MCF 10A (cell line): ENCODE data around the gene ACSL3. TPM values are rescaled to one million over a fixed set of nuclear protein-coding genes. Genes with fewer than 3 reads are reported as not detected.

Experiments
- BruUV-seq: library from RNA; stranded (reverse); fragments of 400-500 nt; replicated peaks from 2 replicates; lab custom pipeline; 2021; lab: Mats Ljungman, UMichigan
- CTCF ChIA-PET: fragments of 300-600 bp; sonication (Branson Sonifier 250); formaldehyde crosslinking; extraction: SDS; loops from one replicate; lab custom pipeline; 2021; ENCODE audit warnings: antibody characterized with exemption, inconsistent platforms; lab: Yijun Ruan, JAX
- POLR2A ChIA-PET: fragments of 300-600, 350-650 bp; sonication (Branson Sonifier 250); formaldehyde crosslinking; extraction: SDS; loops from one replicate; lab custom pipeline; 2020; ENCODE audit warnings: antibody characterized with exemption, inconsistent platforms; lab: Yijun Ruan, JAX
- DNase-seq: peaks from one replicate; pipeline ENCODE4 v3.0.0-alpha.2; 2018; ENCODE audit not compliant: unreplicated experiment
- H3K27ac Mint-ChIP-seq: one replicate; pipeline ENCODE4 v1.8.0; 2022; ENCODE audit warnings: mild to moderate bottlenecking, low read depth, mixed read lengths; ENCODE audit not compliant: unreplicated experiment
- H3K27me3 Mint-ChIP-seq: one replicate; pipeline ENCODE4 v1.8.0; 2022; ENCODE audit warnings: mixed read lengths; ENCODE audit not compliant: insufficient read depth, unreplicated experiment
- H3K36me3 Mint-ChIP-seq: one replicate; pipeline ENCODE4 v1.8.0; 2022; ENCODE audit warnings: mild to moderate bottlenecking, moderate library complexity, mixed read lengths; ENCODE audit not compliant: insufficient read depth, unreplicated experiment
- H3K4me1 Mint-ChIP-seq: one replicate; pipeline ENCODE4 v1.8.0; 2022; ENCODE audit warnings: mixed read lengths; ENCODE audit not compliant: insufficient read depth, unreplicated experiment
- H3K4me3 Mint-ChIP-seq: one replicate; pipeline ENCODE4 v1.8.0; 2022; ENCODE audit warnings: mild to moderate bottlenecking, moderate library complexity, mixed read lengths; ENCODE audit not compliant: unreplicated experiment
- H3K9me3 Mint-ChIP-seq: one replicate; pipeline ENCODE4 v1.8.0; 2022; ENCODE audit warnings: mixed read lengths; ENCODE audit not compliant: unreplicated experiment
- intact Hi-C: fragments of 100-400 bp; cut with micrococcal nuclease; formaldehyde crosslinking; loops from 2 replicates; pipeline ENCODE4 v1.14.1; 2022
- total RNA-seq: library from RNA; stranded (reverse); gene quantifications from 2 replicates; pipeline ENCODE4 v1.2.3, GENCODE V29; 2022
- TF ChIP-seq, protein P1 (sequence below): fragments of 200-600 bp; IDR thresholded peaks from one replicate; pipeline ENCODE4 v1.8.0; 2022; ENCODE audit warnings: antibody characterized with exemption, mild to moderate bottlenecking; ENCODE audit not compliant: unreplicated experiment

Gene ACSL3
- total RNA-seq, 1 experiment from 2014 or later = 183 TPM

DNA sequence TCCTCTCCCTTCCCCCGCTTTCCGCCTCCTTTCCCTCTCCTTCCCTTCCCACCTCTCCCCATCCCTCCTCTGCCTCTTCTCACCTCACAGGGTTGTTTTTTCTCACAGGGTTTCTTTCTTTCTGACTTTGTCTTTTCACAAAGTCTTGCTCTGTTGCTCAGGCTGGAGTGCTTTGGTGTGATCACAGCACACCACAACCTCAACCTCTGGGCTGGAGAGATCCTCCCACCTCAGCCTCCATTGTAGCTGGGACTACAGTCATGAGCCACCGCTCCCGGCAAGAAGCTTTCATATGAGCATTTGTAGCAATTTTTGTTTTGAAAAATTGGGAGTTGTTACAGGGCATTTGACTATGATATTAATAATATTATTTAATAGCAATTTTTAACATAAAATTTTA, 32.9 kb downstream of the ACSL3 start:
- H3K27me3 Mint-ChIP-seq = no peaks in the 10 kb centered on the region
- DNase-seq = no peak
- no peaks in the 10 kb centered on the region for H3K9me3 Mint-ChIP-seq
- peak overlapping the region; percentile 68 for H3K27ac Mint-ChIP-seq
- H3K4me1 Mint-ChIP-seq = peaks cover 36% of the 10 kb centered on the region
- no peak overlapping the region for H3K4me3 Mint-ChIP-seq
- peaks cover 7% of the 10 kb centered on the region for H3K36me3 Mint-ChIP-seq
- ChIA-PET CTCF (interaction anchor here (0.6 to 2.3 kb wide), 4 partner anchors 9 to 1066 kb away, joined by 3 to 9 read pairs (median 5); no protein-coding TSS in a partner anchor), POLR2A (interaction anchor here (1.1 to 2.2 kb wide), 4 partner anchors 8 to 31 kb away, joined by 4 to 8 read pairs (median 6); no protein-coding TSS in a partner anchor)
- TF ChIP-seq, protein P1, sequence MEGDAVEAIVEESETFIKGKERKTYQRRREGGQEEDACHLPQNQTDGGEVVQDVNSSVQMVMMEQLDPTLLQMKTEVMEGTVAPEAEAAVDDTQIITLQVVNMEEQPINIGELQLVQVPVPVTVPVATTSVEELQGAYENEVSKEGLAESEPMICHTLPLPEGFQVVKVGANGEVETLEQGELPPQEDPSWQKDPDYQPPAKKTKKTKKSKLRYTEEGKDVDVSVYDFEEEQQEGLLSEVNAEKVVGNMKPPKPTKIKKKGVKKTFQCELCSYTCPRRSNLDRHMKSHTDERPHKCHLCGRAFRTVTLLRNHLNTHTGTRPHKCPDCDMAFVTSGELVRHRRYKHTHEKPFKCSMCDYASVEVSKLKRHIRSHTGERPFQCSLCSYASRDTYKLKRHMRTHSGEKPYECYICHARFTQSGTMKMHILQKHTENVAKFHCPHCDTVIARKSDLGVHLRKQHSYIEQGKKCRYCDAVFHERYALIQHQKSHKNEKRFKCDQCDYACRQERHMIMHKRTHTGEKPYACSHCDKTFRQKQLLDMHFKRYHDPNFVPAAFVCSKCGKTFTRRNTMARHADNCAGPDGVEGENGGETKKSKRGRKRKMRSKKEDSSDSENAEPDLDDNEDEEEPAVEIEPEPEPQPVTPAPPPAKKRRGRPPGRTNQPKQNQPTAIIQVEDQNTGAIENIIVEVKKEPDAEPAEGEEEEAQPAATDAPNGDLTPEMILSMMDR = no peak
- intact Hi-C loops = no loop called here
- BruUV-seq = no TSS peak

DNA sequence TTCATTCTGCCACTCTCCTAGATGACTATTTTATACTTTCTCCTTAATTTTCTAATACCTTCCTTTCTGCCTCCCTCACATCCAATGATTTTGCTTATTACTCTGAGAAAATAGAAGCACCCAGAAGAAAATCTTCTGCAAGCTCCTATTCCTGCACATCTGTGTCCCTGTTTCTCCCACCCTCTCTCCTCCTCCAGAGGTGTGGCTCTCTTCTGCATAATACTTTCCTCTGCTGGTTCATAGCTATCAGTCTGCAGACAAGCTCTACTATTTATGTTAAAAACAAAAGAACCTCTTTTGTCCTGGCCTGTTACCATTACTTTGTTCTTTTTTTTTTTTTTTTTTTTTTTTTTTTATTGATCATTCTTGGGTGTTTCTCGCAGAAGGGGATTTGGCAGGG, 34.3 kb downstream of the ACSL3 start:
- no peaks in the 10 kb centered on the region for H3K9me3 Mint-ChIP-seq
- no peak for DNase-seq
- H3K27me3 Mint-ChIP-seq = no peaks in the 10 kb centered on the region
- BruUV-seq = no TSS peak
- POLR2A ChIA-PET = interaction anchor here (1.7 to 2.2 kb wide), 3 partner anchors 8 to 33 kb away, joined by 5 to 8 read pairs (median 6); no protein-coding TSS in a partner anchor
- H3K4me1 Mint-ChIP-seq = peaks cover 33% of the 10 kb centered on the region
- peaks cover 2% of the 10 kb centered on the region for H3K36me3 Mint-ChIP-seq
- no peak overlapping the region for H3K4me3 Mint-ChIP-seq
- CTCF ChIA-PET = interaction anchor here (0.7 to 2.3 kb wide), 3 partner anchors 8 to 189 kb away, joined by 3 to 9 read pairs (median 6); no protein-coding TSS in a partner anchor
- H3K27ac Mint-ChIP-seq = no peak overlapping the region
- intact Hi-C loops = no loop called here
- TF ChIP-seq, protein P1 = no peak

GRCh38 chr2:222897898-222898297, 37.1 kb downstream of the ACSL3 start:
- ChIA-PET CTCF (interaction anchor here (1.8 kb wide), 1 partner anchor 12 kb away, joined by 3 read pairs; no protein-coding TSS in a partner anchor), POLR2A (no interaction called here)
- Mint-ChIP-seq H3K4me1 (peaks cover 36% of the 10 kb centered on the region), H3K4me3 (no peak overlapping the region), H3K9me3 (no peaks in the 10 kb centered on the region), H3K27ac (no peak overlapping the region), H3K27me3 (no peaks in the 10 kb centered on the region), H3K36me3 (peaks cover 19% of the 10 kb centered on the region)
- no peak for DNase-seq
- intact Hi-C loops = no loop called here
- TF ChIP-seq, protein P1 = no peak
- BruUV-seq = no TSS peak

DNA sequence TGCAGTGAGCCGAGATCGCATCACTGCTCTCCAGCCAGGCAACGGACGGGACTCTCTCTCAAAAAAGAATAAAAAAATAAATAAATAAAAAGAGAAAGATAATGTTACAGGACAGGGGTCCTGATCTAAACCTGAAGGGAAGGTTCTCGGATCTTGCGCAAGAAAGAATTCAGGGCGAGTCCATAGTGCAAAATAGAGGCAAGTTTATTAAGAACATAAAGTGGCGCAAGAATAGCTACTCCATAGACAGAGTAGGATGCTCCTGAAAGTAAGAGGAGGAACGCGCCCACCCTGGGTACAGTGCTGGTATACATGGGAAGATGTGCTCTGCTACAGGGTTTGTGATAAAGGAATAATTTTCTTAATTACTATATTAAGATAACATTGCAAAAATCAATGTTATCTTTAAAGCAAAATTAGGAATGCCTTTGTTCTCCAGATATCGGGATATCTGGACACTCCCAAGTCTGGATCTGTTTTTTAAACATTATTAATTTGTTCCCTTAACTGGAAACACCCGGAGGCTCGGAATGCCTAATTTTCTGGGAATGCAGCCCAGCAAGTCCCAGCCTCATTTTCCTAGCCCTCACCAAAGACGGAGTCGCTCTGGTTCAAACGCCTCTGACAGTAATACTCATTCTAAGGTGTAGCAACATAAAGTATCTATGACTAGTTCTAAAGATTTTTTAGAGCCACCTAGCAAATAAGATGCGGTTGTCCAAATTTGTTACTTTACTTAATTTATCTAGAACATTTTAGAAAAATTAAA, 38.8 kb downstream of the ACSL3 start:
- TF ChIP-seq, protein P1 = no peak
- no peaks in the 10 kb centered on the region for H3K27me3 Mint-ChIP-seq
- peak overlapping the region; percentile 31 for H3K4me3 Mint-ChIP-seq
- no TSS peak for BruUV-seq
- peaks cover 28% of the 10 kb centered on the region for H3K36me3 Mint-ChIP-seq
- intact Hi-C loops = no loop called here
- POLR2A ChIA-PET = interaction anchor here (1.2 to 5.5 kb wide), 4 partner anchors 9 to 62 kb away, joined by 4 to 63 read pairs (median 10); partner anchors contain the start of gene ACSL3
- H3K9me3 Mint-ChIP-seq = no peaks in the 10 kb centered on the region
- peaks cover 35% of the 10 kb centered on the region for H3K4me1 Mint-ChIP-seq
- CTCF ChIA-PET = interaction anchor here (0.6 to 5.9 kb wide), 11 partner anchors 9 to 209 kb away, joined by 3 to 57 read pairs (median 4); partner anchors contain the start of gene ACSL3
- DNase-seq = peak; percentile 43
- H3K27ac Mint-ChIP-seq = peak overlapping the region; percentile 52
